GM21619 (cell line): ENCODE data around the gene GPR26.
"Not testable (repeated sequence)": the region's sequence is repeated elsewhere in the genome, so short reads cannot be mapped to it uniquely, and the experiment has no call there.

Experiments
- ATAC-seq: cut with Tn5 transposase; IDR thresholded peaks from one replicate; pipeline ENCODE4 v1.9.1; 2021; ENCODE audit not compliant: unreplicated experiment

The GPR26 gene

DNA sequence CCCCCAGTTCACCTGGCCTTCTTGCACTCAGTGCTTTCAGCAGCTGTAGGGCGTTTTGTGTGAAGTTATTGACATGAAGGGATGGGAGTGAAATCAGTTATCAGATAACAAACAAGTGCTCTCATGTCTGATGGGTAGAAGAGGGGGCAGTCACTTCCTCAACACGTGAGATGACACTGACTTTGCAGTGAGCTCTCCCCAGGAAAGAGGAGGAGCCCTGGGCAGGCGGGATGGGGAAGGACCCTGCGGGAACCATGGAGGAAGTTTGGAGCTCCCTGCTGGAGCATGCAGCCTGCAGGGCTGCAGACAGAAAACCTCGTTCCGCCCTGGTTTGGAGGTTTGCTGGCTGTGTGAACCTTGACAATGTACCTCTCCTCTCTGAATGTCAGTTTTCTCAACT is 38.7 kb downstream of the GPR26 start:
- no peak for ATAC-seq

DNA sequence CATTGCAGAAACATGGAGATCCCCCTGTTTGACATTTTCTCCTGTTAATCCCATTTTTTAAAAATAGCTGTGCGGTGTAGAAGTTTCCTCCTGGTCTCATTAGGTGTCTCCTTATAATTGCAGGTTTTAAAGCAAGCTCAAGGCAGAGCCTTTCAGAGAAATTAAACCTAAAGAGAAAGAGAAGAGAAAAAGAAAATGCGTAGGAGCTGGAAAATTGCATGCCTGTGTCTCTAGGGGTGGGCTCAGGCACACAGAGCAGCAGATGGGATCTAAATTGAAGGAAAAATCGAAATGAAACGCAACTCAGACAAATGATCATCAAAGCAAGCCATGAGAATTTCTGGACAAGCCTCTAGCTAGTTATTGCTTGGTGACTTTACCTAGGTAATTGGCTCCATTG is 40.1 kb downstream of the GPR26 start:
- no peak for ATAC-seq

DNA sequence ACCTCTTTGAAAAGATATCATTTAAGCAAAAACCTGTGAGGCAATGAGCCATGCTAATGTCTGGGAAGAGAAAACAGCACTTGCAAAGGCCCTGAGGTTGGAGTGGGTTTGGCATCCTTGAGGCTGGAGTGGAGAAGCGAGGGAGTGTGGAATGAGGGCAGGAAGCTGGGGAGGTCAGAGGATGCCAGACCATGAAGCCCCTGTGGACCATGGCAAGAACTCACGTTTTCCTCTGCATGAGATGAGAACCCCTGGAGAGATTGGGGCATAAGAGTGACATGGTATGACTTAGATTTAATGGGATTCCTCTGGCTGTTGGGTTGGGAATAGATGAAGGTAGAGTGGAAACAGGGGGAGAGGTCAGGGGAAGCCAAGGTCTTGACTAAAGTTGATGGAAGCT is 49.4 kb downstream of the GPR26 start:
- ATAC-seq, result no peak

DNA sequence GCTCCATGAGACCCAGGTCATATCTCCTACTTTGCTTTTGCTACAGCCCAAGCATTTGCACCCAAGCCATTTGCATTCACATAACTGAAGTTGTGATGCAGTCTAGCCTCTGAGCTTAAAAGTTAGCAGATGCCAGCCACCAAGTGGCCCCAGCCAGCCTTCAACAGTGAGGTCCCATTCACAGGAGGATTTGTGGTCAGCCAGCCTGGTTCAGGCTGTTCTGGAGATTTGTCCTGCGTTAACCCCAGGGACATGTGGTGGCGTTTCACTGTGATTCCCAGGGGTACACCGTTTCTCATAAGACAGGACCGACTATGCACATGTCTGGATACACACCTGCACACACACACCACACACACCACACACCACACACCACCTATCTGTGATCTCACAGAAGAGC is 51.2 kb downstream of the GPR26 start:
- ATAC-seq, result no peak

DNA sequence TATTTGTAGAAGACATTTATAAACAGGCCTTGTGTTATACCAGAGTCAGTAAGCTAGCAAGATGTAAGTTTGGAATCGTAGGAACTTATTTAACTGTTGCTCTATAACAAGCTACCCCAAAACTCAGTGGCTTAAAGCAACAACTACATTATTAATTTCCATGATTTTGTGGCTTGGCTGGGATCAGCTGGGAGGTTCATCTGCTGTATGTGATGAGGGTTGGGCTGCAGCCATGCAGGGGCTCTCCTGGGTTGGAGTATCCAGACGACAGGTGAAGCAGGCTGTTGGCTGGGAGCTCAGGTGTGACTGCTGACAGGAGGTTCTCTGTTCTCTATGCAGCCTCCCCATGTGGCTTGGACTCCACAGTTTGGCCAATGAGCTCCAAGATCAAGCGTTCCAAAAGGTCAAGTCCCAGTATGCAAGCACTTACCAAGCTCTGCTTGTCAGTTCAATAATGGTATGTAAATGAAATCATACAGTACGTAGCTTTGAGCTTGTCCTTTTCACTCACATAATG is 52.4 kb downstream of the GPR26 start:
- ATAC-seq, result no peak

DNA sequence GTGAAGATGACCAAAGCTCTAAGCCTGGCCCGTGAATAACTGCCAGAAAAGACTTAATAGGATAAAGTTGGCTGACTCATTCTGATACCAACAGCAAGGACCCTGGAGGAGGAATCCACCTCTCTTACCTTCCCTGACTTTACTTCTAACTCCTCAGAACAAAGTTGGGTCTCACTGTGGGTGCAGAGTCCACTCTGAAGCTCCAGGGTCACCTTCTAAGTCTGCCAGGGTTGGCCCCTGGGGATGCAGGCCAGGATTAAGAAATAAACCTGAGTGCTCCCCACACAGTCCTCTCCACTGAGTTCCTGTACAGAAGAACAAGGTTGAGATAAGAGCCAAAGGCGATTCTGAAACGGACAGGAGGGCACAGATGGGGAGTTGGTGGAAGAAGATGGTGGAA is 54.4 kb downstream of the GPR26 start:
- no peak for ATAC-seq

DNA sequence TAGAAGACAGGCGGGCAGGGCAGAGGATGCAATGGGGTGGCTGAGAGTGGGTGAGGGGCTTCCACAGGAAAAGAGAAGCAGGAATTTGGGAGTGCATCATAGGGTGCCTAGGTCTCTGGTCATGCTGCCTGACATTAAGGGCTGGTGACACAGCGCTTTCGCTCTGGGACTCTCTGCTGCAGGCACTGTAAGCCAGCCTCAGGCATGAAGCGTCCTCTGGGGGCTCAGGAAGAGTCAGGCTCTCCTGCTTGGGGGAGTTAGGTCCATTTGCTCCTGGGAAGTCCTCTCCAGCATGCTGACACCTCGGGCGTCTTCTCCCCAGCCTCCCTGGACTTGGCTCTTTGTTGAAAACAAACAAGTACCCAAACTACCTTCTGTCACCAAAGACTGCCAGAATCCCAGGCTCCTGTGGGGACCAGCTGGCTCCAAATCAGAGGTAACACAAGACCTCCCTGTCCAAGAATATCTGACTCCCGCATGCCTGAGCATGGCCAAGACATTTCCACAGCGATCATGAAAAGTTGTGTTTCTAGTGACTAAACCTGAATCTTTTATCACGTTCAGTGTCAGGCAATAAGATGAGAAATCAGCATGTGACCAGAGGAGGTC is 55.4 kb downstream of the GPR26 start:
- no peak for ATAC-seq

DNA sequence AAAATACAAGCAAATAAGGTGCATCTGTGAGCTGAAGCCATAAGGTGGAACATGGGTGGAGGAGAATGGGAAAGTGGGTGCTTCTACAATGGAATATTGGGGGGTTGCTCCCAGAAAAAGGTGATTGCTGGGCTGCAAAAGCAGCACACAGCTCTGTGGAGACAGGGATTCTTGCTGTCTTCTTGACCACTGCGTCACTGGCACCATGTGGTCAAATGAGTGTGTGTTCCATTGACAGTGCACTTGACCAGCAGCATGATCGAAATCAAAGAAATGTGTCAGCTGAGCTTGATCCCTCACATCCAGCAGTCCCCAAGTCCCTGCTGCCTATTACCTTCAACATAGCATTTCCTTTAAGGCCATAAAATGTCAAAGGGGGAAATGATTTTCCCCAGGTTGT is 56.2 kb downstream of the GPR26 start:
- no peak for ATAC-seq

DNA sequence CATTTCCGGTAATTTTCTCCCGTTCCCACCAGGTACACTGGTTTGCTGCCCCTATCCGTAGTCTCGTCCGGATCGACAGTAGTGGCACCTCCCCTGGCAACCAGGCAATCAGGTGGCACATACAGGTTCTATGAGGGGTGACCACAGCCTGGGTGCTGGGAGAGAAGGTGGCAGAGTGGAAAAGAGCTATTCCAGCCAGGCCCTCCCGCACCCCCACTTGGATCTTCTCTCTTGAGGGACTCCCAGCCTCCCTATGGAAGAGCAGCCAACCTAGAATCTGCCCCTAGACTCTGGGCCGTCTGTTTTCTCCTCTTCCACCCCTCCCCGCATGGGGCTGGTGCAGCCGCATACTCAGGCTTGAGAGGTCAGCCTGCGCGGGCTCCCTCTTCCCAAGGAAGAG is 58.6 kb downstream of the GPR26 start:
- no peak for ATAC-seq

DNA sequence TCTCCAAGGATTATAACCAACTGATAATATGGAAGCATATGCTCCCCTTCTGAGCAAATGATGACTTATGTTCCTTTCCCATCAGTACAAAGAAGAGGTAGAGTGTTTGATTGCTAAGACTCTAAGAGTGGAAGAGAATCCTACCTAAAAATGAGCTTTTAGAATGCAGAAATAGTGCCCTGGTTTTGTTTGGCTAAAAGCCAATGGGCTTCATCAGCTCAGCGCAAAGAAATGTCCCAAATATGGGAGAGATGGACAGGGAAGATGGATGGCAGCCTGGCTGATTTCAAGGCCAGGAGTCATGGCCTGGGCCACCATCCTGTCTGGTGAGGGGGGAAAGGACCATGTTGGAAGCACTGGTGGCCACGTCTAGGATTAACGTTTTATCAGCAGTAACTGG is 60.2 kb downstream of the GPR26 start:
- ATAC-seq, result no peak

DNA sequence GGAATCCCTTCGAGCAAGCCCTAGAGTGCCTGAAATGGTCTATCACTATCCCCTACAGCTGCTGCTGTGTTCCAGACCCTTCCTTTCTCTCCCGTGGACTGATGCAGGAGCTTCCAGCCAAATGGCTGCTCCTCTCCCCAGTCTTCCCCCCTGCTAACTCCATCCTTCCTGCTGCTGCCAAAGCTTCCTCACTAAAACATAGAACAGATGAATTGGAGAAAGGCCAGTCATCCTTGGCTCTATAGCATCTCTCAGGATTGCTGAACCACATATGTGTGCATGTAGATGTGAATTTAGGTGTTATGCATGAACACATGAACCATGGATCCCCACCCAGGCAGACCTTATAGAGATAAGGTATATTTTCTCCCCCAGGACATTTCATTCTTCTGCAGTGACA is 60.7 kb downstream of the GPR26 start:
- ATAC-seq, result no peak

DNA sequence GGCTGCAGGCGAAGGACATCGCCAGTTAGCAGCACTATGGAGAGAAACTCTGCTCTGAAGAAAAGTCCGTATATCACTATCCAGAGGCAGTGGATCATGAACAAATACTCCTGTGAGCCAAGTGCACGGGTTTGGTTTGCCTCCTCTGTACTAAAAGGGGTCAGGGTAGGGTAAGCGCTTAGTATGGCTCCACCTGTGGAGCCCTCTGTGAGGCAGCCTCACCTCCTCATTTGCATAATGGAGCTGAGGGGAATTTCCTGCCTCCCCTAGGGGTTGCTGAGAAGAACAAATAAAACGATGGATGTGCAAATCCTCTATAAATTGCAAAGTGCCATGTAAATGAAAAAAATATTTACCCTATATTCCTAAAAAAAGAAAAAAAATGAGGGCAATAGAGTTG is 63.4 kb downstream of the GPR26 start:
- ATAC-seq, result no peak

DNA sequence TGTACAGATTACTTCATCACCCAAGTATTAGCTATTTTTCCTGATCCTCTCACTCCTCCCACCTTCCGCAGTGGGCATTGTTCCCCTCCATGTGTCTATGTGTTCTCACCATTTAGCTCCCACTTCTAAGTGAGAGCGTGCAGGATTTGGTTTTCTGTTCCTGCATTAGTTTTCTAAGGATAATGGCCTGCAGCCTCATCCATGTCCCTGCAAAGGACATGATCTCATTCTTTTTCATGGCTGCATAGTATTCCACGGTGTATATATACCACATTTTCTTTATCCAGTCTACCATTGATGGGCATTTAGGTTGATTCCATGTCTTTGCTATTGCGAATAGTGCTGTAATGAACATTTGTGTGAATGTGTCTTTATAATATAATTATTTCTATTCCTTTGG is 70.8 kb downstream of the GPR26 start:
- ATAC-seq, result not testable (repeated sequence)

DNA sequence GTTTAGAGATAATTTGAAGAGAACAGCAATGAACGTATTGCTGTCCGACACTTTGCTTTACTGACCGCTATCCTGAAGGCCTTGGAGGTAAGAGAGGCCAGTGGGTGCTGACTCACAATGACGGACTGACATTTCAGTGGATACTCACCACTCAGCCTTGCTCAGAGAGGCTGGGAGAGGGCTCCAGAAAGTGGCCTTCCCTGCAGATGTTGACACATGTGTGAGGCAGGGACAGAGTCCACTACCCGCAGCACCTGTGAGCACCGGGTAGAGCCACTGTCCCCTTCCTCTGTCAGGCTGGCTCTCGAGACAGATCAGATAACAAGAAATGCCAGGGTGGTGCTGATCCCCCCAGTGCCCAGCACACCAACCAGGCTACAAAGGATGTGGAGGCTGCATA is 75.0 kb downstream of the GPR26 start:
- ATAC-seq, result no peak

DNA sequence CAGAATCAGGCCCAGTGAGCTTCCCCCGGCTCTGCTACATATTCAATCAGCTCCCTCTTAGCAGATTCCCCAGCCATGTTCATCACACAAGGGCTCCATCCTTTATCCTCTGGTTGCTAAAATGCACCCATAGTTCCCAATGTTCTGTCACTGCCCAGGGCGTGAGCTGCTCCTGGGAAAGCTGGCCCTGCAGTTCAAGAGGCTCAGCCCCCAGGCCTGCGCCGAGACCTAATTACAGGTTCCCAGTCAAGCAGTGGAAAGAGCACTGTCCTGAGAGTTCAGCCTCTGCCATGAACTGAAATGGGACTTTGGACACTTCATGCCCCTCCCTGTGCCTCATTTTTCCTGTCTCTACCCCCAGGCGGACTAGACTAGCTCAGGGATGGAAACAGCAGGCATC is 75.6 kb downstream of the GPR26 start:
- no peak for ATAC-seq

DNA sequence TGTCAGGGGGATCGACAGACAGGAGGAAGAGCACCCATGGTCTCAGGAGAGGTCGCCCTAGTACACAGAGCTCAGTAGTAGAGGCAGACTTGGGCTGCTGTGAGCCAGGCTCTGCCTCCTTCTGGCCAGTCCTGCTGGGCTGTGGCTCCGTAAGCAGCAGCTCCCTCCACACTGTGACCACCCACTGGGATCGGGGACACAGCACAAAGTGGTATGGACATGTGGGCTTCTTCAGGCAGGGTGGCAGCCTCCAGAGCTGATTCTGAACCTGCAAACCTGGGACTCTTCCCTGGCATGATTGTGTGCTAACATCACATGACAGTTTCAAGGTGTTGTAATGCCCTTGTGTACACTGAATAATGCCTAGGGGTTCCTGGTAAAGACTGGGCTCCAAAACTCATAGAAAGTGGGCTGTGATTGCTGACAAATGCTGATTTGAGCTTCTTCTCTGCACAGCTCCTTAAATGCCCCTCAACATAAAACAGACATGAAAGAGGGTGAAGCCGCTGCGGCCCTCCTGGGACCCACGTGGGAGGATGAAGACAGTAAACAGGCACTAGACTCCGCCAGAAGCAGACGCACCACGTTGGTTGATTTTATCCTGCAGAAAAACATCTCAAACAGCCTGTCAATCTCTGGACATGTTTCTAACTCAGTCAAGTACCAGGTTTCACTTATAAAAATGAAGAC is 76.7 kb downstream of the GPR26 start:
- no peak for ATAC-seq

DNA sequence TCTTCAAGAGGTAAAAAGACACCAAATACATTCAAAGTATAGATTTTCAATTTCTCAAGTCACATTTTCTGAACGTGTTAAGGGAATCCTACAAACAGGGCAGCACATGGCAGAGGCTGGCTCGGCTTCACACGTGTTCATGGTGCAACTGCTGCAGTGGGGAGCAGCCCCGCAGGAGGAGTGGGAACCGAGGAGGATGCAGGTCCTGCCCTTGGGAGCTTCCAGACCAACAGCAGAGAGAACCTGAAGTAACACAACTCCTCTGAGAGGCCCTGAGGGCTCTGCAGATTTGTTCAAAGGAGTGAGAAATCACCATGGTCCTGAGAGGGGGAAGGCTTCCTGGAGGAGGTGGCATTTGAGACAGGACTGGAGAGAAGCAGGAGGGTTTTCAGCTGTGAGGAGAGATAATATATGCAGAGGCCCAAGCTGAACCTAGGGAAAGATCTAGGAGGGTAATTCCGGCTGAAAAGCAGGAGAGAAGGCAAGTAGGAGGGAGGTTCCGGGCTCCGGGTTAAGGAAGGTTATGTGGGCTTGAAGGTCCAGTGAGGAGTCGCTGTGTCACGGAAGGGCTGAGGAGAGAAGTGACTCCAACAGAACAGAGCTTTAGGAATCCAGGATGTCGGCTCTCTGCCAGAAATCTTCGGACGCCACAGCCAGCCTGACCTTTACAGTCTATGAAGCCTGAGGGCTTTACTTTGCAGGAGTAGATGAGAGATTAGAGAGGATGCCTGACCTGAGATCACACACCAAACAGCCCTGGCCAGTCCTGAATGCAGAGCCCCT is 77.5 kb downstream of the GPR26 start:
- ATAC-seq, result no peak

DNA sequence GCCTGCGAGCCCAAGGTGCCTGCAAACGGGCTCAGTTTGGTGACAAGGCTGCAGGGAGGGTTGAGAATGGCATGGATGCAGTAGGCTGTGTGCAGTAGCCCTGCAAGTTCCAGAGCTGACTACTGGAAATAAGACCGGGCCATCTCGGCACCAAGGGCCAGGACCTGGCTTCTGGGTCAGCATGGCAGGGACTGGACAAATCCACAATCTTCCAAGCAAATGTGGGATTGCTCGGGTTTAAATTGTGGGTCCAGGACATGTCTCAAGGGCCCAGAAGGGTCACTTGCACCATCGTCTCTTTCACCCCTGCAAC is 78.0 kb downstream of the GPR26 start:
- ATAC-seq, result no peak
